Inferior parietal cortex (tissue), 1 donor: ENCODE data around the gene NR1H2.
"Not testable (repeated sequence)": the region's sequence is repeated elsewhere in the genome, so short reads cannot be mapped to it uniquely, and the experiment has no call there.

Source experiments
- DNase-seq: peaks from one replicate; pipeline ENCODE4 v3.0.0-alpha.2; 2016; ENCODE audit errors: extremely low spot score

The NR1H2 gene

GRCh38 chr19:50376166-50377050, at the start of gene NR1H2:
Gene NR1H2 (plus strand): TSS chr19:50376457. CDS start chr19:50377606, 1,149 bp downstream.
- peak; percentile 99 for DNase-seq

- no peak for DNase-seq
Observed at GRCh38 chr19:50327013-50327412, 49.2 kb upstream of the NR1H2 start.

GRCh38 chr19:50327461-50328223, 48.6 kb upstream of the NR1H2 start:
- no peak for DNase-seq

DNA sequence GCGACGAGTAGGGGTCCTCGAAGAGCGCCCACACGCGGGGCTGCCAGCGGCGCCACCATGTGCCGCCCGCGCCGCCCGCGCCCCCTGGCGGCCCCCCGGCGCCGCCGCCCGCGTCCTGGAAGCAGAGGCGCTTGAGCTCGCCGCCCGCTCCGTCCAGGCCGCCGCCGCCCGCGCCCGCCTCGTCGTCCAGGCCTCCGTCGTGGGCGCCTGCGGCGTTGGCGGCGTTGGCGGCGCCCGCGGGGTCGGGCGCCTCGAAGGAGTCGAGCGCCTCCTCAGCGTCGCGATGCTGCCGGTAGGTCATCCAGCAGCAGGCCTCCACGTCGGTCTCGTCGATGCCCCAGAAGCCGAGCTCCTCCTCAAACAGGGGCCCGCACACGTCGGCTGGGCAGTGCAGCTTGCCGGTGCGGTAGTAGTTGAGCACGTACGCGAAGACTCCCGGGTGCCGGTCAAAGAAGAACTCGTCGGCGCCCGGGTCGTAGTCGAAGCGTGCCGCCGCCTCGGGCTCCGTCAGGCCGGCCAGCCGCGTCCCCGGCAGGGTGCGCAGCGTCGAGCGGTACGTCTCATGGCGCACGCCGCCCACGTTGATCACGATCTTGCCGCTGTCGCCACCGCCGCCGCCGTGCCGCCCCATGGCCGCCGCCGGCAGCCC, 47.9 kb upstream of the NR1H2 start:
- no peak for DNase-seq

DNA sequence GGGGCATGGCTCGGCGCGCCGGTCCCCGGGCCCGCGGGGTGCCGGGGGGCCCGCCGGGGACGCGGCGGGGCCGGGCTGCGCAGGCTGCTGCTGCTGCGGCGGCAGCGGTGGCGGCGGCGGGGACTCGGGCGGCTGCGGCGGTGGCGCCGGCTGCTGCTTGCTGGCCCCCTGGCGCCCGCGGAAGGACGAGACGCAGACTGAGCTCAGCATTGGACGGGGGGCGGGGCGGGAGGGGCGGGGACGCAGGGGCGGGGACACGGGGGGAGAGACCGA, 47.4 kb upstream of the NR1H2 start:
- no peak for DNase-seq

DNA sequence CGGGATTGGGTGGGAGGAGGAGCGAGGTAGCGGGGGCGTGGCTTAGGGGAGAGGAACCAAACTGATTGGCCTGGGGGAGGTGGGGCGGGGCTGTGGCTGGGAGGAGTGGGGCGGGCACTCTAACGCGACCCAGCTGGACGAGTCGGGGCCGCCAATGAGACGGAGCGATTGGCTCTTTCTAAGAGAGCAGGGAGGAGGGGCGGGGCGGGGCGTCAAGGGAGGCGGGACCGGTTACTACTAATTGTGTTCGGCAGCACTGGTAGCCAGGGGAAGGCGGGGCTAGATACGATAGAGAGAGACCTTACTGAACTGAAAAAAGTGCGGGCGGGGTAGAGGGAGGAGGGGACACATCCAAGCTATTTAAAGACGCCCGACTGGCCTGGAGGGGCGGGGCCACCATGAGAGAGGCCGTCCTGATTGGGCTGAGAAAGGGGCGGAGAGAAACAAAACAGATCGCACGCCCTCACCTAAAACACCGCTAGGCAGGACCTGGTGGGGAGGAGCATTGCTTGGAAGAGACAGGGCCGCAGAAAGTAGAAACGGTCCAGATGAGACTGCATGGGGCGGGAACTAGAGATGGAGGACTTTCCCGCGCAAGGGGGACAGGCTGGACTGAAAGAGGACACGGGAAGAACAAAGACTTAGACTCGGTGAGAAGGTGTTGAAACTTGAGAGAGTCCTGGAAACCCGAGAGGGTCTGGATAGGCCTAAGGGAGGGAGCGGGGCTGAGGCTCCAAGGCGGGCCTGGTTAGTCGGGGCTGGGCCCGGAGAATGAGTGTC, 46.9 kb upstream of the NR1H2 start, which contains the start of gene KCNC3:
Gene KCNC3 (minus strand): TSS at position 232 of the 780 bp plus-strand sequence. CDS start 295 bp downstream, outside the sequence.
- DNase-seq = peak; percentile 93

DNA sequence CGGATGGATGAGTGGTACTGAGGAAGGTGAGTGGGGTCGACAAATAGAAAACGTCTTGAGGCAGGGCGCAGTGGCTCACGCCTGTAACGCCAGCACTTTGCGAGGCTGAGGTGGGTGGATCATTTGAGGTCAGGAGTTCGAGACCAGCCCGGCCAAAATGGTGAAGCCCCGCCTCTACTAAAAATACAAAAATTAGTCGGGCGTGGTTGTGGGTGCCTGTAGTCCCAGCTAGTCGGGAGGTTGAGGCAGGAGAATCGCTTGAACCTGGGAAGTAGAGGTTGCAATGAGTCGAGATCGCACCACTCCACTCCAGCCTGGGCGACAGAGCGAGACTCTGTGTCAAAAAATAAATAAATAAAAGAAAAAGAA, 46.3 kb upstream of the NR1H2 start:
- DNase-seq = not testable (repeated sequence)

DNA sequence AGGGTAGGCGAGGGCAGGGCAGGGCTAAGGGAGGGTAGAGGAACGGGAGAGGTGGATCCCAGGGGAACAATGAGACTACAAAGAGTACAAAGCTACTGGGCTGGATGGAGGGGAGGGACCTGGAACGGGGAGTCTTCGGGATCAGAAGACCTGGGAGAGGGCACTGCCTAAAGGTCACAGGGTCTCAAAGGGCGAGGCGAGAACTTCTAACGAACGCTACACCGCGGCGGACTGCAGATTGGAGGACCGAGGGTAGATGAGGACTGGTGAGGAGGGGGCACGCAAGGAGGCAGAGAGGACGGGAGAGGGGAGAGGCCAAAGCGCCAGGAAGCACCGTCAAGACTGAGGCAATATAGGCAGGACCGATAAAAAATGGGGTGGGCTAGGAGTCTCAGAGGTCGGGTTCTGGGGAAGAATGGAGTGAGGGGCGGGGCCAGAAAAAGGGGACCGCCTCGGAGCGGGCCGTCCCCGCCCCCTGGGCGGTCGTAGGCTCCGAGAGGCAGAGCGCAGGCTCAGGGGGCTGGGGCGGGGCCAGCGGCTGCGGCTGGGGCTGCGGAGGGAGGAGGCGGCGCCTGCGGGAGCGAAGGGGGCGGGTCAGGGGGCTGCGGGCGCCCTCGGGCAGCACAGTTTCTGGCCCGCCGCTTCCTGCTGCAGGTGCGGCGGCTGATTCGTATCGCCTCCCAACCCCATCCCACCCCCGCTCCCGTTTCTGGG, 45.7 kb upstream of the NR1H2 start:
- DNase-seq = peak; percentile 77

- no peak for DNase-seq
Observed at GRCh38 chr19:50331221-50331993, 44.9 kb upstream of the NR1H2 start.

- no peak for DNase-seq
Observed at GRCh38 chr19:50331994-50332243, 44.3 kb upstream of the NR1H2 start.

DNA sequence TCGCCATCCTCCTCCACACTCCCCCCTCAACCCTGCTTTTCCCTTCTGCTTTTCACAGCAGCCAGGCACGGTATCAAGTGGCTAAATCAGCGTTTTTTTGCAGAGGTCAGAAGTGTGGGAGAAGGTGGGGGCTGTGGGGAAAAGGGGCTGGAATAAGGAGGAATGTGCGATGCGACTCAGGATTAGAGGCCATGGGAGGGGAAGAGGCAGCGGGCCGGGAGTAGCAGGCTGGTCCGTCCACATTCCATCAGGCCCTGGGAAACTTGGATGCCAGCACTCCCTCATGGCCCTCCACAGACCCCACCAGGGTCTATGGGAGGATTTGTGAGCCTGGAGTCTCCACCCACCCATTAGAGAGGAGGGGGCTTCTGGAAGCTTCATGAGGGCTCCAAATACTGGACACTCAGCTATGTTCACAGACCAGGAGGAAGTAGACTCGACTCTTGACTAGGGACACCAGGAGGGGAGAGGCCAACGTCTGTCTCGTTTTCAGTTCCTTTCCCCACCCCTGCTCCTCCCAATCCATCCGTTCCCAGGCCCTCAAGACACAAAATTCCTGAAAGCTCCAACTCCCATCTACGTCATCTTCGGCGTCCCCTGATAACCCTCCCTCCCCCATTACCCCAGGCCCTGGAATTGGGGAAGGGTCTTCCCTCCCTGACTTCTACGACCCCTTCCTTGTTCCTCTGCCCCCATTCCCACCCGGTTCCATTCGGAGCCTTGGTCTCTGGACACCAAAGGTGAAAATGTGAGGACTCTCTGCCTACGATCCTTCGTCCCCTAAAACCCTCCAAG, 43.8 kb upstream of the NR1H2 start:
- DNase-seq = no peak

GRCh38 chr19:50333235-50333736, 43.0 kb upstream of the NR1H2 start:
- DNase-seq = peak; percentile 96

GRCh38 chr19:50333737-50334617, 42.3 kb upstream of the NR1H2 start:
- no peak for DNase-seq

DNA sequence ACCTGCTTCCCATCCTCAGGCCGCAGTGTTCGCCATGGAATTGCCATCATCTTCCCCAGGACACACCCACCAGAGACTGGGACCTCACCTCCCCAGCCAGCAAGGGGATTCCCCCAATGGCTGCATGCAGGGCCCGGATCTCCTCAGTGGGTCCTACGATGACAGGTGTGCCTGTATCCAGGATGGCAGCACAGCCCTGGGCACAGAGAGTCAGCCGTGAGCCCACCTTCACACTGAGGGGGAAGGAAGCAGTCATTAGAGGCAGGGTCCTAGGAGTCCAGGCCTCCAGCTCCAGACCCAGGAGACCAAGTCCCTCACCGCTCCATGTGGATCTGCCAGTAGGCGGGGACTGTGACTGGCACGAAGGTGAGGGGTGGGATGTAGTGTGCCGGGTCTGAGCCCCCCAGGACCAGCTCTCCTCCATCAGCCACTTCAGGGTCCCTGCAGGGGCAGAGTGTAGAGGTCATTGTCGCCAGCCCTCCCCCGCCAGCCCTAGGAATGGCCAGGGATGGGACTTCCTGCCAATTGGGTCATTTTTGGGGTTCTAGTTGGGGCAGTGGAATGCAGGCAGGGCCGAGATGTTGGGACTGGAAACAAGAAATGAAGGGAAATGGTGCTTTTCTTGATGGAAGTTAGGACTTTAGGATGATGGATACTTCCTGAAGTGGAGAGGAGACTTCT, 41.4 kb upstream of the NR1H2 start:
- no peak for DNase-seq

GRCh38 chr19:50337031-50337430, 39.2 kb upstream of the NR1H2 start:
- not testable (repeated sequence) for DNase-seq

DNA sequence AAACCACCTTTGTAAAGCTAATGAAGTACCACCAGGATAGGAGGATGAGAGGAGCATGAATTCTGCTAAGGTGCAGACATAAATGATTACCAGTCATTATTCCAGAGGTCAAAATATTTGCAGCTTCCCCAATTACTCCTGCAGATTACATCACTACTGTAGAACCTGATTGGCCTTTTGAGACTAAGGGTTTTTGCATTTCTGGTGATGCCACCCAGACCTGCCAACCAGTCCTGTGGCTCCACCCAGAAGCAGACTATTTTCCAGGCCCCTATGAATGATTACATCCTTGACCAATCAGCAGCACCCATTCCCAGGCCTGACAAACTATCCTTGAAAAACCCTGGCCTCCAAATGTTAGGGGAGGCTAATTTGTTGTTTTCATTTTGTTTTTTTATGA, 35.9 kb upstream of the NR1H2 start:
- DNase-seq = no peak

DNA sequence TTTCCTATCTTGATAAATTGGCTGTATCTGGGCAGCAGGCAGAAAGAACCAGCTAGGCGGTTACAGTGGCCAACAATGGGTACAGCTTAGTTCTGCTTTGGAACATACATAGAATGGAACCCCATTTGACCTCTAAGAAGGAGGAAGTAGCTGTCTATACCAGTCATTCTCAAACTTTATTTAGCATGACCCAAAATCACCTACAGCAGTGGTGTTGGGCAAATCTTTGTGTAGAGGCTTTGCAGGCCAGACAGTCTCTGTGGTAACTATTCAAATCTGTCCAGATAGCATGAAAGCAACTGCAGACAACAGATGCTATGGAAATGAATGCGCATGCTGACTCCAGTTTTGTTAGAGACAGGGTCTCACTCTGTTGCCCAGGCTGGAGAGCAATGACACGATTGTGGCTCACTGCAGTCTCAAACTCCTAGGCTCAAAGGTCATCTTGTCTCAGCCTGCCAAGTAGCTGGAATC, 35.1 kb upstream of the NR1H2 start:
- DNase-seq = no peak
